ENCODE results near the gene SMG6.

SMG6 gene

GRCh38 chr17:2197271-2197670 is 106.3 kb downstream of the SMG6 start:
- DNase-seq = no peak

DNA sequence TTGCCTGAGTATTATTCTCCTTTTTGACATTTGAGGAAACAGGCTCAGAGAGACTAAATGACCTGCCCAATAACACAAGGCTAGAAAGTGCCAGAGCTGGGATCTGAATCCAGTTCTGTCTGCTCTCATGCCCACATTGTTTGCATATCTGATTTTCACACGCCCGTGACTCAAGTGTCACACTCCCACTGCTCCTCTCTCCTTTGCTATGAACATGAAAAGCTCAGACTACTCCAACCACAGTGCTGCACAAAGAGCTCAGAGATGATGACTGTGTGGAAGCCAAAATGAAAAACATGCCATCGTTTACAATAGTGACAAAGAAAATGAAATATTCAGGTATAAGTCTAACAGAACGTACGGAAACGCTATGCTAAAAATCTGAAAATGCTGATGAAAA is 107.9 kb downstream of the SMG6 start:
- DNase-seq = no peak

- no peak for DNase-seq
Observed at GRCh38 chr17:2194889-2195335, 108.7 kb downstream of the SMG6 start.

DNA sequence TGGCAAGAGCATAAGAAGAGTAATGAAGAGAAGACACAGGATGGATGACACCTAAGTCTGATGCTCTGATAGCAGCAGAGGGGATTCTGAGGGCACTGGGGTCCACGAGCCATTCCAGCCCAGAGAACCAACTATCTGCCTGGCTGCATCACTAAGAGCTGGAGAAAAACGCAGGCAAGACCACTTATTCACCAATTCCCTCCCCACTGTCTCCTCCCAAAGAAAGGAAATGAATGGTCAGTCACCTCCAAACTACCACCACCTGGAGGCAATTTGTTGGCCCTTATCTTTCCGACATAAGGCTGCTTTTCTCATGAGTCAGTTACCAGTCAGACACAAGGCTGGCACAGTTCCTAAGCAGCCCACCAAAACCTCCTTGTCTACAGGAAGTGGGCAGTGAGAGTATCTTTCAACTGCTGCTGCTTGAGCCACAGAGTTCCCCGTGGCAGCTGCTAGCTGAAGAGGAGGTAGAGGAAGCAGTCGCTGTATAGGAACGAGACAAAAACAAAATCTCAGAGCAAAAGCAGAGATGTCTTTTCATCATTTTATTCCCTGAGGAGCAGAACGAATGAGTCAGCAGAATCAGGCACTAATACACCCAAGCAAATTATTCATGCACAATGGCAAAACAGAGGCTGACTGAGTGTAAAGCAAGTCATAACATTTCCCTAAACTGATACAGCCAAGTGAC is 111.1 kb downstream of the SMG6 start:
- DNase-seq = no peak

DNA sequence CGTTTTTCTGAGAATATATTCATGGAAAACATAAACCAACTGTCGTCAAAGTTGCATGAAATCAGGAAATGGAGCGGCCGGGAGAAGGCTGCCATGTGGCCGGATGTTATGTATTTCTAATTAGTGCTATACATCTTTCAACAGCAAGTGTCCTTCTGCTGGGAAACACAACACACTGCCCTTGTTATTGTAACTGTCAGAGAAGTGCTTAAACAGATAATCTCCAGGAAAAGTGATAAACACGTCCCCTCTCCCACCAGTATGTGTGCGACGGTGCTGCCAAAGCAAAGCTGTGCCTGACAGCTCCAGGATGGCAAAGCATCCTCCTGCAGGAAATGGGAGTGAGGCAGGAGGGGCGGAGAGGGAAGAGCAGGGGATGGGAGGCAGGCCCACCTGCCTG is 111.8 kb downstream of the SMG6 start:
- DNase-seq = no peak

DNA sequence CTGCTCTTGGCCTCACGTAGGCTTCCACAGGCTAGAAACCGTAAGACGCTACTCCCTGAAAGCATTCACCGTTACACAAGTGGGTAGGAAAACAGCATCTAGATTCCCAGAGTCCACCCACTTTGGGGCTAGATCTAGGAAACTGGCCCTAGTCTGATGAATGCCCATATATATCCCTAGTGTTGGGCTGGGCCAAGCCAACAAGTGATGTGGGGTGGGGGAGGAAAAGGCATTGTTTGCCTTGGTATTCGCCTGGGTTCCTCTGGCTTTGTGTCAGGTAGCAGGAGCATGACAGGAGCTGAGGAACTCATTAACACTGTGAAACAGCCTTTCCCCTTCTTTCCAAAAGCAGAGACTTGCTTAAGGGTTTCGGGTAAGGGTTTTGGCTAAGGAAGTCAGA is 112.4 kb downstream of the SMG6 start:
- no peak for DNase-seq

DNA sequence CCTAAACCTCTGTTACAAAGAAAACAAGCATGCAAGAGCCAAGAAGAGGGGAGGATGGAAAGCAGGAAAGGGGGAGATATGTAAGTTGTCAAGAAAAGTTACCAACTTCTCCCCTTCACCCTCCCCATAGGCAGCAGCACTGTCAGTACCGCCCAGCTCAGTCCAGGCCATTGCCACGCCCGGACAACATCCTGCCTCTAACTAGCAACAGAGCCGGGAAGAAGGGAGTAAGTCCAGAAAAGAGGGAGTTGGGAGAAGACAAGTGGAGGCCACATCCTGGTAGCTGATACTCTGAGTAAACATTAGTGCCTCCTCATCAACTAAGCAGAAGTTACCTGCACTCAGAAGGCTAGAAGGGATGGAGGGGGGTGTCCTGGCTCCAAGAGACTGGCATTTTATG is 113.6 kb downstream of the SMG6 start:
- DNase-seq = no peak

DNA sequence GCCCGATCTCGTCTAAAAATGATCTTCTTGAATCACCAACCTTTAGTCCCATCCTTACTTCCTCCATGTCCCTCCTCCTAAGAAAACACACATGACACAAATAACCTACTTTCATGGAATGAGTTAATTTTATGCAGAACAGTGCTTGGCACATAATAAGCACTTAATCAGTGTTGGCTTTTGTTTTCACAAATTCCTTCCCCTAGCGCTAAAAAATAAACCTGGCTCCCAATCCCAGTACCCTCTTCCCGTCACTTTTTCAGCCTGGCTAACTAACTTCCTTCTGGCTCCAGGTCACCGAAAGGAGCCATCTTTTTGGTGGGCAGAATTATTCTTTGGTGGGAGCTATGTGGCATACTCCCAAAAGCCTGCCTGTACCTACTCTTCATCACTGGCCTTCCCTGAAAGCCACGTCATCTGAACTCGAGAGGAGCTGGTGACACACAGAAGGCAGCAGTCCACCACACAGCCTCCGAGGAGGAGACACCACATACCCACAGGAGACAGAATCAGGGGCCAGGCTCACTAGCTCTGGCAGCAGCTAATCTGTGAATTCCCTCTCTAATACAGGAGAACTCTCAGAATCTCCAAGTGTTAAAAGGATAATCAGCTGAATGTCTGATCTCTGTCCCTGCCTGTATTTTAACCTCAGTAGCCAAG is 114.5 kb downstream of the SMG6 start:
- DNase-seq = no peak

DNA sequence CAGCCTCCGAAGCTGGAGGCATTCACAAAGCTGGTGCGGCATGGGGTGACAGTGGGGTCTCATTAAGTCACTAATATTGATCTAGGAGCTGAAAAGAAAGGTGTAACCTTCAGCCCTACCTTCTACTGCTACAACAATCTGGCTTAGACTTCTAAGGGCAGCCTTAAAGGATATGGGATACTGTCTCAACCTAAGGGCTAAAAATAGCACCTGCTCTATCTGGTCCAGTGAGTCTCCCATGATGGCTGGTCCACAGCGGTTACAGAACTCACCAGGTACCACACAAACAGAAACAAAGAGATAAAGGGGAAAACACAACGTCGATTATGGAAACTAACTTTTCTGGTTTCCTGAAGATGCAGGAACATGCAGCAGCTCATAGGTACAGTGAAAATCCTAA is 115.8 kb downstream of the SMG6 start:
- no peak for DNase-seq

GRCh38 chr17:2186937-2187336 is 116.6 kb downstream of the SMG6 start:
- DNase-seq = no peak

GRCh38 chr17:2184993-2185931 is 118.3 kb downstream of the SMG6 start:
- DNase-seq = no peak

DNA sequence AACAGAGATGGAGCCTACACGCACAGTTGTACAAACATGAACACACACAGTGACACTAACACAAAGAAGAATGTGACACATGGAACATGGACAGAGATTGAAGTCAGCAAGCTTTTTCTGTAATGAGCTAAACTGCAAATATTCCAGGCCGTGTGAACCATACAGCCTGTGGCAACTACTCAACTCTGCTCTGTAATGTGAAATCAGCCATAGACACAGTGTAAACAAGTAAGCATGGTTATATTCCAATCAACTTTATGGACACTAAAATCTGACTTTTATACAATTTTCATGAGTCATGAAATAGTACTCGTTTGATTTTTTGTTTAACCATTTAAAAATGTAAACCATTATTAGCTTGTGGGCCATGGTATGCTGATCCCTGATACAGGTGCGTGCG is 120.2 kb downstream of the SMG6 start:
- DNase-seq = no peak

DNA sequence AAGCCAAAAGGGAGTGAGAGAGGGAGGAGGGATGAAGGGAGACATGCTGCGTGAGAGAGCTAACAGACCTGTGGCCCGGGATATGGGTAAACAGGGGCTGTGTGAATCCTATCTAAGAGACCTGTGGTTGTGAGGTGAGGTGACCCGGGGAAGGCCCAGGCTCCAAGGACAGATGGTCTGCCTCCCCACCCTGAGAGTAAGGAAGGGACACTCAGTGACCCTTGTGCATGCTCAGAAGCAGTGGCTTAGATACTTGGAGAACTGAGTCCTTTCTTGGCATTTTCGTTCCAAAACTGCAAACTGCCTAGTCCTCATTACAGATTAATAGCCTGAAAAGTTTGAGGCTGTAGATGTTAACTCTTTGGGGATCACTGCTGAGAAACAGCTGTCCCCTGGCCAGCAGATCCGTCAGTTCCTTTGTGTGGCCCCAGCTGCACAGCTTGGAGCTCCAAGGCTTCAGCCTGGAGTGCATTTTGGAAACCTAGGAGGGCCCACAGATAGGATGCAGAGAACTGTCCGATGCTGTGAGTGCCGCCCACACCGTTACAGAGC is 121.6 kb downstream of the SMG6 start:
- no peak for DNase-seq

DNA sequence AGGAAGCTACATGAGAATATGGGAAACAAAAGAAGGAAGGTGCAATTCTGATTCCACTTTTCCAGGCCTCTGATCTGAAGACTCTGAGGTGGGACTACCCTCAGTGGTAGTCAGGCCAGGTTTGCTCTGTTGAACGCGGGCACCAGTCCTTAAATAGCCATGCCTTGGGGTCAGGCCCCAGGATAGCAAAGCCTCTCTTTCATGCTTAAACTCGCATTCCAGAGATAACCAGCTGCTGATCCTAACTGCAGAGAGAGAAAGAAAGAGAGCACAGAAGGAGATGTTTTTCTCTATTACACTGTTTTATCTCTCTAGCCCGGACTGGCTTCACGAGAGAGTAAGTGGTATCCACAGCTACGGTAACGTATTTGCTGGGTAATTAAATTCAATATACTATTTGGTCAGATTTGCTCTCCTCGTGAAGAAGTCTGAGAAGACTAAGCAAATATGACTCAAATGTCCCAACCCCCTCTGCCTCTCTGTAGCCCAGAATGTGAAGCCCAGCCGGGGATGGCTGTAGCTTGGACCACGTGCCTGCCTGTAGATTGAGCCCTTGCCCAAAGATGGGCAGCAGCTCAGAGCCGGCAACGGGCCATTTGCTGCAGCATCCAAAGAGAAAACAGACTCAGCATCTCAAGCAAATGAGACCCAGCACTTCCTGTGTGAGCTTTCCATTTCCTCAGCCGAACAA is 122.2 kb downstream of the SMG6 start:
- peak; percentile 83 for DNase-seq

DNA sequence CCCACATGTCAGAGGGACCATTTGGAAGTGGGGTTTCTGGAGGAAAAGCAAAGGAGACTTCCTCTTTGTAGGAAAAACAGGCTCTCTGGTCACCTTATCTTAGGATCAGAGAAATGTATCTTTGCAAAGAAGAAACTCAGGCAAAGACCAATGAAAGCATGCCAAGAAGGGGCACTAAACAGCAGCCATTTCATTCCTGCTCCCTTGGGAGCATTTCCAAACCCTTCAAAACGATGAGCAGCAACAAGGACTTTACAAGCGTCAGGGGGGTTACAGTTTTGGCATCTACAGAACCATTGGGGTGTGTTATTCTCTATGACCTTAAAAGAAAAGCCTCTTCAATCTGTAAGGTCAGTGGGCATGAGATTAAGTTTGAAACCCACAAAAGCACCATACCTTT is 122.8 kb downstream of the SMG6 start:
- DNase-seq = no peak

GRCh38 chr17:2179615-2180295 is 123.8 kb downstream of the SMG6 start:
- DNase-seq = peak; percentile 92

DNA sequence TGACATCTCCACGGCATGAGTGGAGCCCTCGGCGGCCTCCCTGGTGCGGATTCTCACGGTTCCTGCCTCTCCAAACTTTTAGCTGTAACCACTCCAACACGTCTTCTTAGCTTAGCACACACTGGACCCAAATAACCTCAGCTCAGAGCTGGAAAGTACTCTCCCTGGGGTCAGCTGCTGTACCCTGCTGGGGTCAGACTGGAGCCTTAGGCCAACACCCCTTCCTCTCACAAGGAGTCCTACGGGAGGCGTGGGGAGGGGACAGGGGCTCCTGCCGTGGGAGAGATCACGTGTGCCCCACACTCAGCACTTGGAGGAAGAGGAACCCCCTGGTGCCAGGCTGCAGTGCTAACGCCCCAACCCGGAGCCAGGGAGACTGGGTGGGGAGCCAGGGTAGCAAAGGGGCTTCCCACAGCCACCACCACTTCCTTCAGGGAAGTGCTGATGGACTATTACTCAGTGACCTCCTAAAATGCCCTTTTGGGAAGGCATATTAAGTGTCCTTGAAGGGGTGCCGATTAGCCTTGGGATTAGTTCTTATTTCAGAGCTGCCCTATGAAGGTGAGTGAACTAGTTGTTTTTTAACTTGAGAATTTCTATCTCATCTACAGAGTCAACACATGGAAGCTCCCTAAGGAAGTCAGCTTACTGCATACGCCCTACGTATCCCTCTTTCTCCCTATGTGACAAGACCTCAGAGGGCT is 124.6 kb downstream of the SMG6 start:
- DNase-seq = no peak

- no peak for DNase-seq
Observed at GRCh38 chr17:2177235-2177811, 126.3 kb downstream of the SMG6 start.

GRCh38 chr17:2176499-2177169 is 127.0 kb downstream of the SMG6 start:
- no peak for DNase-seq

- no peak for DNase-seq
Observed at GRCh38 chr17:2175294-2175628, 128.3 kb downstream of the SMG6 start.

Measured in right forelimb (tissue), 1 donor.